Measurements from ENCODE around the gene ERC2.
"Not testable (repeated sequence)": the region's sequence is repeated elsewhere in the genome, so short reads cannot be mapped to it uniquely, and the experiment has no call there.

Gene ERC2

GRCh38 chr3:55512571-55513343 is 955.5 kb downstream of the ERC2 start:
- no peak for DNase-seq (ENCODE audit: low spot score)
- no peak for TF ChIP-seq CTCF (IDR thresholded peaks at IDR 0.05; ENCODE audit: extremely low read depth, missing control alignments)

- TF ChIP-seq CTCF (IDR thresholded peaks at IDR 0.05; ENCODE audit: extremely low read depth, missing control alignments) = no peak
- no peak for DNase-seq (ENCODE audit: low spot score)
Observed at GRCh38 chr3:55511895-55512570, 956.2 kb downstream of the ERC2 start.

GRCh38 chr3:55508335-55508734 is 959.9 kb downstream of the ERC2 start:
- TF ChIP-seq CTCF (IDR thresholded peaks at IDR 0.05; ENCODE audit: extremely low read depth, missing control alignments) = no peak
- DNase-seq (ENCODE audit: low spot score) = no peak

GRCh38 chr3:55507808-55508207 is 960.5 kb downstream of the ERC2 start:
- DNase-seq (ENCODE audit: low spot score) = no peak
- TF ChIP-seq CTCF (IDR thresholded peaks at IDR 0.05; ENCODE audit: extremely low read depth, missing control alignments) = no peak

- no peak for TF ChIP-seq CTCF (IDR thresholded peaks at IDR 0.05; ENCODE audit: extremely low read depth, missing control alignments)
- no peak for DNase-seq (ENCODE audit: low spot score)
Observed at GRCh38 chr3:55505776-55506175, 962.5 kb downstream of the ERC2 start.

GRCh38 chr3:55505102-55505501 is 963.2 kb downstream of the ERC2 start:
- DNase-seq (ENCODE audit: low spot score) = not testable (repeated sequence)

GRCh38 chr3:55501905-55502304 is 966.4 kb downstream of the ERC2 start:
- DNase-seq (ENCODE audit: low spot score) = no peak
- TF ChIP-seq CTCF (IDR thresholded peaks at IDR 0.05; ENCODE audit: extremely low read depth, missing control alignments) = no peak
